ELF-1 (cell line): ENCODE results near the gene USP24.
"Not testable (repeated sequence)": the region's sequence is repeated elsewhere in the genome, so short reads cannot be mapped to it uniquely, and the experiment has no call there.

ENCODE experiments used
- DNase-seq: peaks from one replicate; pipeline ENCODE4 v3.0.0-alpha.2; 2016; ENCODE audit warnings: low read depth, low spot score

The USP24 gene

GRCh38 chr1:55232448-55233144 is 17.4 kb upstream of the USP24 start:
- DNase-seq = no peak

GRCh38 chr1:55231745-55232144 is 16.6 kb upstream of the USP24 start:
- DNase-seq = no peak

GRCh38 chr1:55230659-55231058 is 15.5 kb upstream of the USP24 start:
- DNase-seq = no peak

GRCh38 chr1:55229726-55230125 is 14.6 kb upstream of the USP24 start:
- not testable (repeated sequence) for DNase-seq

- DNase-seq = peak; percentile 55
These were observed 10.1 kb upstream of the USP24 start for GRCh38 chr1:55225228-55225627.

GRCh38 chr1:55224729-55225128 is 9.6 kb upstream of the USP24 start:
- DNase-seq = no peak

- no peak for DNase-seq
These were observed 7.0 kb upstream of the USP24 start for GRCh38 chr1:55222152-55222551.

- no peak for DNase-seq
These were observed 2.2 kb upstream of the USP24 start for GRCh38 chr1:55217226-55217986.

- DNase-seq = no peak
These were observed 932 bp upstream of the USP24 start for GRCh38 chr1:55216096-55216495.

- DNase-seq = no peak
These were observed 300 bp downstream of the USP24 start for GRCh38 chr1:55214934-55215193.

GRCh38 chr1:55214212-55214933 is 791 bp downstream of the USP24 start:
- peak; percentile 66 for DNase-seq

- DNase-seq = peak; percentile 41
These were observed 1.3 kb downstream of the USP24 start for GRCh38 chr1:55213885-55214211.

- DNase-seq = peak; percentile 36
These were observed 1.8 kb downstream of the USP24 start for GRCh38 chr1:55213151-55213884.

GRCh38 chr1:55212349-55213150 is 2.6 kb downstream of the USP24 start:
- no peak for DNase-seq

- no peak for DNase-seq
These were observed 3.3 kb downstream of the USP24 start for GRCh38 chr1:55211863-55212262.

GRCh38 chr1:55210990-55211801 is 4.0 kb downstream of the USP24 start:
- no peak for DNase-seq

- no peak for DNase-seq
These were observed 5.9 kb downstream of the USP24 start for GRCh38 chr1:55209247-55209646.

- no peak for DNase-seq
These were observed 9.0 kb downstream of the USP24 start for GRCh38 chr1:55206210-55206609.

GRCh38 chr1:55204997-55205396 is 10.2 kb downstream of the USP24 start:
- DNase-seq = no peak

GRCh38 chr1:55203064-55203463 is 12.1 kb downstream of the USP24 start:
- DNase-seq = no peak

GRCh38 chr1:55200667-55201066 is 14.5 kb downstream of the USP24 start:
- DNase-seq = no peak
